Measurements from ENCODE around the gene IGFL2.
"Not testable (repeated sequence)": the region's sequence is repeated elsewhere in the genome, so short reads cannot be mapped to it uniquely, and the experiment has no call there.

IGFL2 gene

DNA sequence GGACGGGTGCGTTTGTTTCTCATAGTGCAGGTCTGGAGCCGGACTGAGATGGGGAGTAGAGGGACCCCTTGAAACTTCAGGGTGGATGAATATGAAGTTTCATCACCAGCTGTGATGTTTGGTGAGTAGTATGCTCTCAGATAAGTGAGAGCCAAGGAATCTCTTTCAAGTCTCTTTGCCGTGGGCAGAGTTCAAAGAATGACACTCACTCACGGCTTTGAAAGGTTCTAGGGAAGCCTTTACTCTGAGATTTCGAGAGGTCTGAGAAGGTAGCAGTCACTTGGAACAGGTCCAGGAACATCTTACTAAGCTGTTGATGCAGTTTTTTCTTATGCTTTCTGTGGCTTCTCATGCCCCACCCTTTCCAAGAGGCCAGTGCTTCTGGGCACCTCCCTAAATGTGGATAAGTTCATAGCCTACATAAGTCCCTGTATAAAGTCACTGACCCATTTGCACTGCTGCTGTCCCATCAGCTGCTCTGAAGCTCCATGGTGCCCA, at the start of gene IGFL2:
Gene IGFL2, plus strand, starts transcription at position 448 of the 498 bp plus-strand sequence. Its CDS starts 41 bp downstream, at position 489.
- DNase-seq (ENCODE audit: low spot score) = peak; percentile 23
- FAIRE-seq = no peak

DNA sequence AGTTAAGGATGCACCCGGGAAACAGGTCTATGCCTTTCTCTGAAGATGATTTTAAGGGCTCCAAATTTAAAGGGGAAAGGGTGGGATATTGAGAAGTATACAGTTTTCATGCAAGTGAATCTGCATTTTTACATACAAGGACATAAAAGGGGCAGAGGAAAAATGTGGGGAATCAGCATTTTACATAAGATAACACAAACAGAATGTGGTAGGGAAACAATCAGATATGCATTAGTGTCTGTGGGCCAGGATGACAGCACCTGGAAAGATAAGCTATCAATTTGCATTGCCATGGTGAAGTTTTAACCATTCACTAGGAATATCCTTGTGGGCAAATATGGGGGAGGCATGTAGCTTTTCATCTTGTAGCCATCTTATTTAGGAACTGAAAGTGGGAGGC, 47.7 kb upstream of the IGFL2 start:
- DNase-seq (ENCODE audit: low spot score) (no peak), FAIRE-seq (no peak)

DNA sequence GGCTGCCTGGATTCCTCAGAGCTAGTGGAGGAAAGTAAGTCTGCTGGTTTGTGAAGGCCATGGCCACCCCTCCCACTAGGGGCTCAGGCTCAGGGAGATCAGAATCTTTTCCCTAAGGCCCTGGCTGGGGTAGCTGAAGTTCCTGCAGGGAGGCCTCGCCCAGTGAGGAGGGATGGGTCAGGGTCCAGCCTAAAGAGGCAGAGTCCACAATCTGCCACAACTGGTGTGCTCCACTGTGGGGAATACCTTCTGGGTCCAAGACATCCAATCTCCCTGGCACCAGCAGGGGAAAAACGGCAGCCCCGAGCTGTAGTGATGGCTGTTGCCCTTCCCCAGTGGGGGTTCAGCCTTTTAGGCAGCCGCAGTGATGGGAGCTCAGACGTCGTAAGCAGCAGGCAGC, 46.7 kb upstream of the IGFL2 start:
- FAIRE-seq (no peak), DNase-seq (ENCODE audit: low spot score) (no peak)

DNA sequence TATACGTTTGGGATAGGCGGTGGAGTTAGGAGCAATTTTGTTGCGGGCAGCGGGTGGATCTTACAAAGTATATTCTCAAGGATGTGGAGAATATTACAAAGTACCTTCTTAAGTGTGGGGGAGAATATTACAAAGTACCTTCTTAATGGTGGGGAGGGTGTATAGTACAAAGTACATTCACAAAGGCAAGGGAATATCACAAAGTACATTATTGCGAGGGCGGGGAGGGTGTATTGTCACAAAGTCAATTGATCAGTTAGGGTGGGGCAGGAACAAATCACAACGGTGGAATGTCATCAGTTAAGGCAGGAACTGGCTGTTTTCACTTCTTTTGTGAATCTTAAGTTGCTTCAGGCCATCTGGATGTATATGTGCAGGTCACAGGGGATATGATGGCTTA, 45.7 kb upstream of the IGFL2 start:
- not testable (repeated sequence) for FAIRE-seq; DNase-seq (ENCODE audit: low spot score)

DNA sequence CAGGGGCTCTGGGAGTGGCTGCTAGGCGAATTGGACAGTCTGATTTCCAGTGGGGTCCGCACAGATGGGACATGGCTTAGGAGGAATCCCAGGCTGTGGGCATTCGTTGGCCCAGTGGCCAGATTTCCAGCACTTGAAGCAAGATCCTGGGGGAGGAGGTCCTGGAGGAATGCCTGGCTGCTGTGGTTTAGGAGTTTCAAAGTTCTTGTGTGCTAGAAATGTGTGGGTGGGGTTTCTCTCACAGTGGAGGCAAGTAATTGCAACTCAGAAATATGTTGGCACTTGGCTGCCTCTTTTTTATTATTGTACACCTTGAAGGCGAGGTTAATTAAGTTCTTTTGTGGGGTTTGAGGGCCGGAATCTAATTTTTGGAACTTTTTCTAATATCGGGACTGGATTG, 40.7 kb upstream of the IGFL2 start:
- FAIRE-seq (no peak), DNase-seq (ENCODE audit: low spot score) (no peak)

DNA sequence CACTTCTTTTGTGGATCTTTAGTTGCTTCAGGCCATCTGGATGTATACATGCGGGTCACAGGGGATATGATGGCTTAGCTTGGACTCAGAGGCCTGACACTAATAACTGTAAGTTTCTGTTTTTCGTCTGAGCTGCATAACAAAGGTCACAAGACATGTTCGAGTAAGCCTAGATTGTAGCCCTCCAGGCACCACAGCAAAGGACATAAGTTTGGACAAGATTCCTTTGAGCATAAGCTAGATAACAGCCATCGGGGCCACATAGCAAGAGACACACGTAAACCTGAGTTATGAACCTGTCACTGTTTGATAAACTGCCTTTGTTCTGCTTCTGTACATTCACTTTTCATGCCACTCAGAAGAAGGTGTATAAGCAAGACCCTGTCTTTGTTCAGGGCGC, 38.2 kb upstream of the IGFL2 start:
- no peak for DNase-seq (ENCODE audit: low spot score)
- no peak for FAIRE-seq

DNA sequence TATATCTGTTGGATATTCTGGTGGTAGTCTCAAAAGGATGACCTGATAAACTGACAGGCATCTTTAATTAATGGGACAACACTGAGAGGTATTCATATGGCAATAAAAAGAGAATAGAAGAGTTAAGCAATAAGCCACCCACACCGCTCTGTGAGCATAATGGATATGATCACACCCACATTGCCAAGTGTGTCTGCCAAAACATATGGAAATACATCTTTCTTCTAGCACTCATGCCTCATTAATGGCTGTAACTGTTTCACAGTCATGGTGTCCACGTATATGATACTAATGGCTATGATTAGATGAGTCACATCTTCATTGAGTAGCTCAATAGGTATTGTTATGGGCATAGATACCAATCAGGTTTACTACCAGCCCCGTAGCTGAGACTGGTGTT, 36.7 kb upstream of the IGFL2 start:
- FAIRE-seq (no peak), DNase-seq (ENCODE audit: low spot score) (no peak)

DNA sequence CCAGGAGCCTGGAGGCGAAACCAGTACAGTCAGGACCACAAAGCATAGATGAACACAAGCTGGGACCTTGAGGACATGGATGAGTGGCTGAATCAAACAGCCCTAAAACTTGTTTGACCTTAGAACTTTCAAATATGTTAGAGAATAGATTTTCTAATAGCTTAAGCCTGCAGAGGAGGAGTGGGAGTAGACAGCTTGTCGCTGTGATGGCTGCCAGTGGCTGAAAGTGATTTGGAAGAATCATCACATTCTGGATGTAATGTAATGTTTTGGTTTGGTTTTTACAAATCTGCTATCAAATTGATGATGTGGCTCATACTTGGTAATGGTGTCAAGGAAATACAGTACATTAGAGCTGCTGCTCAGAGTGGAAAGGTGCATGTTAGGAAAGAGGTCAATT, 35.5 kb upstream of the IGFL2 start:
- FAIRE-seq (no peak), DNase-seq (ENCODE audit: low spot score) (no peak)

DNA sequence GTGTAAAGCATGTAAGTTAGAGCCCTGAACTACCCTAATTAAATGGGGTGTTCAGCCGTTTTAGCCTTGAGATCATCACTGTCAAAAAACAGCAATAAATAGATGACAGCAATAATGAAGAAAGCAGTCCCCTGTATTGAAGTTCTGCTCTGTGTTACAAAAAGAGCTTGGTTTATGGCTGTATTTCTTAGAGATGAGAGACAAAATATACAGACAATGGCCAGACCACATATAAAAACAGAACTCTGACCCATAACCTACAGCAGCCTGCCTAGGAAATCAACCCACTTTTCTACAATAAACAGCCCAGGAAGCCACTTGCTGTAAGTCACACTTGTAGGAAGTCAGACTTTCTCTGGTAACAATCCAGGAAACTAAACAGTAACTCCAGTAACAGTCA, 34.3 kb upstream of the IGFL2 start:
- no peak for DNase-seq (ENCODE audit: low spot score)
- FAIRE-seq = no peak

DNA sequence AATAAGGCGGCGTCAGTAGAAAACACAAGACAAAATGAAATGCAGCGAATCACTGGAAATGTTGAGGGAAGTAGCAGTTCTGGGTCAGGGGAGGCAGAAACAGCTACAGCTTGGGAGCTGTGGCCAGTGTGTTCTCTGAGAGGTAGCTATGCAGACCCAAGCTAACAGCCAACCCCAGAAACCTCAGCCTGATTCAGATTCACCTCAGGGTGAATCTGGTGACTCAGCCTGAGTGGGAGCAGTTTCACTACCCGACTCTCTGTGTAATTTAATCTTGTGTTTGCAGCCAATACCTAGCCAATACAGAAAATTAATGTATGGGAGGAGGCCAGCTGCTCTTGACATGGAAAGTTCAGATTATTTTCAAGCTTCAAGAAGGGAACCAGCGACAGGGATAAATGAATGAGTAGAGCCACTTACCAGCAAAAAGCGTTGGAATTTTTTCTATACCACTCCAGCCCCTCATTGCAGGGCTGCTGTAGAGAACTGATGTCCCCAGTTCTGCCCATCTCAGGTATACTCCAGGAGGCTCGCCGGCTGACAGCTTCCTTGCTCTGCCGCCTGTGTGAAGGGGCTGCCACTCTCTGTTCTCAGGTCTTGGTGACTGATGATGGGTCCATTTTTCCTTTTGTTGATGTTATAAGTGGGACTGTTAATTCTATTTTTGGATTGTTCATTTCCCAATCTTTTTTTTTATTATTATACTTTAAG, 32.5 kb upstream of the IGFL2 start:
- FAIRE-seq (peak; percentile 88), DNase-seq (ENCODE audit: low spot score) (peak; percentile 79)

DNA sequence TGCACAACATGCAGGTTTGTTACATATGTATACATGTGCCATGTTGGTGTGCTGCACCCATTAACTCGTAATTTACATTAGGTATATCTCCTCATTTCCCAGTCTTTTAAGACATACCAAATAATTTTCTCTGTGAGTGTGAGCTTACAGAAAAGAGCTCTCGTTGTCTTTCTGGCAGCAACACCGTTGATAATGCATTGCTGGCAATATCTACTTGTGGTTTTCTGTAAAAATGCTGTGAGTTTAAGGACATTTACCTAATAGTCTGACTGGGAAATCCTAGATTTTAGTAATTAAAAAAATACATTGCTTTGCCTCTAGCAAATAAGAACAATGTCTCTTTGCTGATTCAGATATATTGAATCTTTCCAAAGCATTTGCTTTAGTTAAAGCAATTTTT, 31.9 kb upstream of the IGFL2 start:
- DNase-seq (ENCODE audit: low spot score) (no peak), FAIRE-seq (no peak)

DNA sequence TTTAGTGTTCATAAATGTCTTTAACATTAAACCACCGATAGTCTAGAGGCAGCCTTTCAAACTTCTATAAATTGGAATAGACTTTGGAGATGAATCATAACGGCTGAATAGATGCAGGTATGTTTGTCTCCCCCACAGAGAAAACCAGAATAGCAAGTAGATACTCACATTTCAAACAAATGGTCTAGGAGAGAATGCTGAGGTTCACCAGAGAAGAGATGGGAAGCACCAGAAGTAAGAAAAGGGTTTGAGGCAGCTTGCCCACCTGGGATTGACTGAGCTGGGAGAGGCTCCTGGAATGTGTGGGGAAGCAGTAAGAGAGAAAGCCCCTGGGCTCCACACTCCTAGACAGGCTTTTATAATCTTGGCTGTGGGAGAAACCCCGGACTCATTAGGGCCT, 29.9 kb upstream of the IGFL2 start:
- DNase-seq (ENCODE audit: low spot score) (no peak), FAIRE-seq (no peak)

DNA sequence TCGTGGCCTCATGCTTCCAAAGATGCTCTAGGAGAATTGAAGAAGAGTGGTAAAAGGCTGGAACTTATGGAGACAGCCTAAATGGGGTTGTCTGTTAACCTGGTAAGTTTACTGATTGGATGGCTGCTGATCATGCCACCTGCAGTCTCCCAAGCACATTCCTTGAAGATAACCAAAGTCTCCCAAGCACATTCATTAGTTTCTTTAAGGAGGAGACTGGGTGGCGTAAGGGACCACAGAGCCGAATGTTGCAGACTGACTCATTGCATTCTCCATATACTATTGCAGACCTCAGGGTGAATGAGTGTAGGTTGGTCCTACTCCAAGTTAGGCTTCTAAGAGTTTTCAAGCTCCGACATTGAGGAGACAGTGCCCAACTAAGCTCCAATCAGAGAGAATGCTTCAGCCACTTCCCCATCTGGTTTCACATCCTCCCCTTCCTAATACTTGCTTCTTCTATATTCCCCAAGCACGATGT, 23.4 kb upstream of the IGFL2 start, which contains the start of gene IGFL3:
Gene IGFL3, minus strand, starts transcription at position 51 of the 478 bp plus-strand sequence. Its CDS starts 39 bp downstream, at position 12.
- no peak for FAIRE-seq
- no peak for DNase-seq (ENCODE audit: low spot score)

DNA sequence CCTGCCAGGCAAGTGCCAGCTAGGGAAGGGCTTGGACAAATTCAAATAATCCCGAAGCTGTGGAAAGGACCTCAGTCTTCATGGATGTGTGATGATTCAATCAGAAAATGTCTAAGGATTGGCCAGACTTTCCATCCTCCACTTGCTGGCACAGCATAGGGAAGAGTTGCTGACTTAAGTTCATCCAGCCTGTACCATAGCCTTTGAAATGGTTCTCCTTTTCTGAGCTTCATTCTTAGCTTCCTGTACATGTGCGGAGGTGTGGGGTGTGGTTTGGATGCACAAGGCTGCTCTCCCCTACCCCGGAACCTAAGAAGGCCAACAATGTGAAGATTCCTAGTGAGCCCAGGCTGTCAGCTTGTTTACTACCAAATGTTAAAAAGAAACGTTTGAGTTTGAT, 22.6 kb upstream of the IGFL2 start:
- no peak for FAIRE-seq
- no peak for DNase-seq (ENCODE audit: low spot score)

DNA sequence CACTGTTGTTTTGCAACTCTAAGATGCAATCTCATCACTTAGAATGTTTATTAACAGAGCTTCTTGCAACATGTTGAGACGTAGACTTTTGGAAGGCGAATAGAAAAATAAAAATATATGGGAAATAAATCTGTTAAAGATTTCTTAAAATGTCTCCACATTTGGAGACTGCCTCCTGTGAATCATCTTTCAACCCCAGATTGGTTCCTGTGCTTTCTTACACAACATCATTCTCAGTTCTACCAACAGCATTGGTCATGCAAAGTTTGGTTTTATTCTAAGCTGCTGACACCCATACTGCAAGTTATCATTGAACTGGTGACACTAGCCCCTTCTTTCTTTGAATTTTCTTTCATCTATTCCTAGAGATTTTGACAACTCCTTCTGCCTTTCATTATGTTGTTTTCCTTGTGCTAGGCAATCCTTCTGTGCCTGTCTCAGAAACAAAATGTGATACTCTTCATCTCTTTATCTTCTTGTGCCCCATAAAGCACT, 21.9 kb upstream of the IGFL2 start:
- FAIRE-seq (no peak), DNase-seq (ENCODE audit: low spot score) (no peak)

DNA sequence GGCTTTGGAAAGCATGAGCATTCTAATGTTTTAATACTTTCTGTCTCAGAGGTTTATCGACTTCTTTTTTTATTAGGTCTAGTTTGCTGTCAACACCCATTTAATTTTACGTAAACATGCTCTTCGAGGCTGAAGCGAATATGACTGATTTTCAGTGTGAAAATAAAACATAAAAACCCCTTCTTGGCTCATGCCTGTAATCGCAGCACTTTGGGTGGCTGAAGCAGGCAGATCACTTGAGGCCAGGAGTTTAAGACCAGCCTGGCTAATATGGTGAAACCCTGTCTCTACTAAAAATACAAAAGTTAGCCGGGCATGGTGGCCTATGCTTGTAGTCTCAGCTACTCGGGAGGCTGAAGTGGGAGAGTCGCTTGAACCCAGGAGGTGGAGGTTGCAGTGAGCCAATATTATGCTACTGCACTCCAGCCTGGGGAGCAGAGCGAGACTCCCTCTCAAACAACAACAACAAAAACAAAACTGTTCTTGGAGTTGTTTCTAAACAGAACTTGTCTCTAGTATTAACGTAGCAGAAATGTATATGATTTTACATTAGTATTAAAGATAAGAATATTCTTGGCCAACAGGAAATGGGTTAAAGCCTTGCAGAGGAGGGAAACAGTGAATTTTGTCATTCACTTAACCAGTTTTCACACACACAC, 16.4 kb upstream of the IGFL2 start:
- DNase-seq (ENCODE audit: low spot score) (no peak), FAIRE-seq (no peak)

DNA sequence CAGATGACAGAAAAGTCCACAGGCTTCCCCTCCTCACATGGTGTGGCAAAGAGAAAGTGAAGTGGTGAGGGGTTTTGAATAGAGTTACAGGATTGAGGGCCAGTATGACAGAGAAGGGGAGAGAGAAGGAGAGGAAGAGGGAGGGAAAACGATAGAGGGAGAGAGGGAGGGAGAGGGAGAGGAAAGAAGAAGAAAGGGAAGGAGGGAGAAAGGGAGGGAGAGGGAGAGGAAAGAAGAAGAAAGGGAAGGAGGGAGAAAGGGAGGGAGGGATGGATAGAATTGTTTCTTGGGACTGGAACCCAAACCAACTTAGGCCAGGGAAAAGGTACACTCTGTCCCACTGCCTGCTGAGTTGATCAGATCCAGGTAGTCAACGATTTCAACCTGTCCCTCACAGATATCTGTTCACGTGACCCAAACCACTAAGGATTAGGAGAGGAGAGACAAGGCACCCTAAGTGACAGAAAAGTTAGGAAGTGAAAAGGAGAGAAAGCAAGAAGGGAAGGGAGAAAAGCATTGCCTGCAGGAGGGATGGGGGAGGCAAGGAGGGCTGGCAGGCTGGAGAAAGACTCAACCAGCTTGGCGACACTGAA, 15.4 kb upstream of the IGFL2 start:
- no peak for DNase-seq (ENCODE audit: low spot score)
- FAIRE-seq = no peak

DNA sequence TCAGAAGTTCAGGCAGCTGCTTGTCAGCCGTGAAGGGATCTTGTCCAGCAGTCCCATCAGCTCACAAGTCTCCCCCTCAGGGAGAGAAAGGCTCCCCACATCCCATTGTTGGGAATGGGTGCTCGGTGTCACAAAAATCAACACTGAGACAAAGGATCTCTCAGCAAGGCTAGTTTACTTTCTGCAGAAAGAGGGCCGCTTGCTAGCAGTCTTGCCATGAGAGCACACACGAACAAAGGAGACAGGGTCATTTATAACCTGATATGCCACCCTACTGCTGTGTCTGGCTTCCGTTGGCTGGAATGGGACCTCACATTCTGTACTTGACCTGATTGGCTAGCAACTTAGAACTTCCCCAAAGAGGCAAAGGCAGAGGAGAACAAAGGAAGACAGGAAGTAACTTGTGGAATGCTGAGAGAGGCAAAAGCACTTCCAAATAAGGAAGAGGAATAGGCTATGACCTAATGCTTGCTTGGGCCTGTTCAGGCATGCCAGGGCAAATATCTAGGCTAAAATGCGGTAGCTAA, 14.9 kb upstream of the IGFL2 start:
- FAIRE-seq = peak; percentile 77
- peak; percentile 76 for DNase-seq (ENCODE audit: low spot score)

DNA sequence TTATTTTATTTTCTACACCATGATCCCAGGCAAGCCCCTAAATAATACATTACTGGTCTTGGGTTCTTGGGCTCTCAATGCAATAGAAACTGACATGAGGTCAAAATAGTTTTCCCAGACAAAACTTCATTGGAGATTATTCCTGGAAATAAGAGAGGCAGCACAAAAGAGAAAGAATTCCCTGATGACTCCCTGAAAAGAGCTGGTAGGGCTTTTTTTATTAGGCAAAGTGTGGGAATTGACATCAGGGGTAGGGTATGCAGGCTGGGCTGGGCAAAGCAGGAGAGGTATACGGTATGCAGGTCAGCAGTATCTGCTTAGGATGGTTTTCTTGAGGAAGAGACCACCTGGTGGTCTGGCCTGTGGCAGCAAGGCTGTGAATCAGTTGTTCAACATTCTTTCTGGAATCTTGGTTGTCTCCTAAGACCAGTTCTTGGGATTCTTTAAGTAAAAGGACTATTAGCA, 14.2 kb upstream of the IGFL2 start:
- FAIRE-seq = peak; percentile 35

DNA sequence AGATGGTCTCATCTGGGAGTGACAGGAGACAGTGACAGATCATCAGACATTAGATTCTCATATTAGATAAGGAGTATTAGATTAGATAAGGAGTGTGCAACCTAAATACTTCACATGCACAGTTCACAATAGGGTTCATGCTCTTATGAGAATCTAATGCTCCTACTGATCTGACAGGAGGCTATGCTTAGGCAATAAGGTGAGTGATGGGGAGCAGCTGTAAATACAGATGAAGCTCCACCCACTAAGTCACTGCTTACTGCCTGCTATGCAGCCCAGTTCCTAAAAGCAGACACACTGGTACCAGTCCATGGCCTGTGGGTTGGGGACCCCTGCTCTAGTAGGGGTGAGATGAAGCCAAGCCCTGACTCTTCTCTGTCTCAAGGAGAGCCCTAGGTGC, 13.5 kb upstream of the IGFL2 start:
- FAIRE-seq (no peak), DNase-seq (ENCODE audit: low spot score) (no peak)

More for the DNA sequence above, 14.2 kb upstream of the IGFL2 start:
- no peak for DNase-seq (ENCODE audit: low spot score)

DNA sequence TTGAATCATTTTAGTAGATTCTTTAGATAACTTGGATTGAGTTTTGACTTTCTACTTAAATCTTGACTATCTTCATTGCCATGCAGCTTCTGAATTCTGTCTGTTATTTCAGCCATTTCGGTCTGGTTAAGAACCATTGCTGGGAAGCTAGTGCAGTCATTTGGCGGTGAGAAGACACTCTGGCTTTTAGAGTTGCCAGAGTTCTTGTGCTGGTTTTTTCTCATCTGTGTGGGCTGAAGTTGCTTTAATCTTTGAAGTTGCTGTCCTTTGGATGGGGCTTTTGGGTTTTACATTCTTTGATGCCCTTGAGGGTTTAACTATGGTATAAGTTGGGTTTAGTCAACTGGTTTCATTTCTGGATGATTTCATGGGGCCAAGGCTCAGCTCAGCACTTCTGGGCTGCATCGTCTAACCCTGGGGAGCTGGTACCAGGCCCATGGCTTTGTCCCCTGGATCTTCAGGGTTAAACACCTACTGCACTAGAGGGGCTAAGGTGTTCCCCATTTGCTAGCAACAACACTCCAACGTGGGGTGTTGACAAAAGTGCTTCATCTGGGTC, 10.0 kb upstream of the IGFL2 start:
- DNase-seq (ENCODE audit: low spot score) (no peak), FAIRE-seq (no peak)
